OCI-LY7 (cell line): ENCODE data around the gene TRIP13. TPM values are rescaled to one million over a fixed set of nuclear protein-coding genes. Genes with fewer than 3 reads are reported as not detected.

ENCODE experiments used
- BruUV-seq: library from RNA; stranded (reverse); fragments of 400-500 nt; replicated peaks from 2 replicates; lab custom pipeline; 2021; lab: Mats Ljungman, UMichigan
- CTCF ChIA-PET: fragments of 300-600 bp; sonication (Branson Sonifier 250); formaldehyde crosslinking; loops from one replicate; lab custom pipeline; 2022; ENCODE audit warnings: antibody characterized with exemption; ENCODE audit not compliant: unreplicated experiment; lab: Charles Lee
- POLR2A ChIA-PET: fragments of 300-600 bp; sonication (Branson Sonifier 250); formaldehyde crosslinking; loops from one replicate; lab custom pipeline; 2022; ENCODE audit warnings: antibody characterized with exemption; lab: Charles Lee
- DNase-seq: peaks from one replicate; pipeline ENCODE4 v3.0.0-alpha.2; 2015; ENCODE audit warnings: low spot score
- H2AFZ ChIP-seq: fragments of 200-600 bp; sonication (generic), shearing (Covaris generic); 2 replicates; pipeline ENCODE4 v1.6.1; 2014; ENCODE audit warnings: mild to moderate bottlenecking, antibody characterized with exemption, low read length, moderate library complexity
- H3K27ac ChIP-seq: fragments of 200-600 bp; sonication (generic); 2 replicates; pipeline ENCODE4 v1.5.1; 2014; ENCODE audit warnings: mixed run types, low read depth, mild to moderate bottlenecking, moderate library complexity, low read length, inconsistent platforms; ENCODE audit not compliant: poor library complexity, severe bottlenecking
- H3K36me3 ChIP-seq: fragments of 200-600 bp; sonication (generic); 2 replicates; pipeline ENCODE4 v1.6.1; 2014; ENCODE audit warnings: mild to moderate bottlenecking, antibody characterized with exemption, low read length, moderate library complexity, mixed read lengths; ENCODE audit not compliant: insufficient read depth
- H3K4me1 ChIP-seq: fragments of 200-600 bp; sonication (generic); 2 replicates; pipeline ENCODE4 v1.5.1; 2014; ENCODE audit warnings: mild to moderate bottlenecking, low read length; ENCODE audit not compliant: insufficient read depth, poor library complexity, severe bottlenecking
- H3K4me2 ChIP-seq: fragments of 200-600 bp; sonication (generic); 2 replicates; pipeline ENCODE4 v1.6.1; 2014; ENCODE audit warnings: mild to moderate bottlenecking, low read length
- H3K4me3 ChIP-seq: fragments of 200-600 bp; sonication (generic); 2 replicates; pipeline ENCODE4 v1.5.1; 2014; ENCODE audit warnings: mild to moderate bottlenecking, low read depth, low read length; ENCODE audit not compliant: poor library complexity, severe bottlenecking
- H3K79me2 ChIP-seq: fragments of 200-600 bp; sonication (generic); 2 replicates; pipeline ENCODE4 v1.6.1; 2016; ENCODE audit warnings: low read depth, mild to moderate bottlenecking, low read length, moderate library complexity, mixed read lengths; ENCODE audit not compliant: insufficient read depth
- H3K9me2 ChIP-seq: fragments of 200-600 bp; sonication (generic); 2 replicates; pipeline ENCODE4 v1.6.1; 2016; ENCODE audit warnings: mild to moderate bottlenecking, low read length, mixed read lengths; ENCODE audit not compliant: insufficient read depth
- H3K9me3 ChIP-seq: fragments of 200-600 bp; sonication (generic); 2 replicates; pipeline ENCODE4 v1.6.1; 2014; ENCODE audit warnings: mild to moderate bottlenecking, mixed run types, low read length, mixed read lengths
- H4K20me1 ChIP-seq: fragments of 200-600 bp; sonication (generic); 2 replicates; pipeline ENCODE4 v1.6.1; 2014; ENCODE audit warnings: mild to moderate bottlenecking, antibody characterized with exemption, low read length, moderate library complexity, mixed read lengths; ENCODE audit not compliant: insufficient read depth
- EZH2phosphoT487 ChIP-seq: fragments of 200-600 bp; sonication (generic); IDR thresholded peaks from 2 replicates; pipeline ENCODE4 v1.6.1; 2018; ENCODE audit warnings: low read depth, borderline replicate concordance, mild to moderate bottlenecking, mixed run types, antibody characterized with exemption, low read length, moderate library complexity, mixed read lengths
- intact Hi-C: fragments of 100-400 bp; cut with micrococcal nuclease; formaldehyde crosslinking; loops from one replicate; pipeline ENCODE4 v1.10.0; 2022; ENCODE audit not compliant: unreplicated experiment
- total RNA-seq, 2 experiments: library from RNA; depleted of rRNA in 1 of 2; stranded (reverse); fragments of >200 nt in 1 of 2; shearing (Covaris generic) in 1 of 2; gene quantifications; 2 replicates each; pipeline ENCODE4 v1.2.3, GENCODE V29; 2014 to 2022
- TF ChIP-seq, protein P1 (sequence below): fragments of 200-600 bp; sonication (generic); conservative IDR thresholded peaks from 2 replicates; pipeline ENCODE4 v1.5.1; 2014; ENCODE audit warnings: mild to moderate bottlenecking, antibody characterized with exemption, low read length, moderate library complexity, mixed read lengths

The TRIP13 gene
- total RNA-seq, 2 experiments from 2014 or later = 46.6 to 59.4 TPM

DNA sequence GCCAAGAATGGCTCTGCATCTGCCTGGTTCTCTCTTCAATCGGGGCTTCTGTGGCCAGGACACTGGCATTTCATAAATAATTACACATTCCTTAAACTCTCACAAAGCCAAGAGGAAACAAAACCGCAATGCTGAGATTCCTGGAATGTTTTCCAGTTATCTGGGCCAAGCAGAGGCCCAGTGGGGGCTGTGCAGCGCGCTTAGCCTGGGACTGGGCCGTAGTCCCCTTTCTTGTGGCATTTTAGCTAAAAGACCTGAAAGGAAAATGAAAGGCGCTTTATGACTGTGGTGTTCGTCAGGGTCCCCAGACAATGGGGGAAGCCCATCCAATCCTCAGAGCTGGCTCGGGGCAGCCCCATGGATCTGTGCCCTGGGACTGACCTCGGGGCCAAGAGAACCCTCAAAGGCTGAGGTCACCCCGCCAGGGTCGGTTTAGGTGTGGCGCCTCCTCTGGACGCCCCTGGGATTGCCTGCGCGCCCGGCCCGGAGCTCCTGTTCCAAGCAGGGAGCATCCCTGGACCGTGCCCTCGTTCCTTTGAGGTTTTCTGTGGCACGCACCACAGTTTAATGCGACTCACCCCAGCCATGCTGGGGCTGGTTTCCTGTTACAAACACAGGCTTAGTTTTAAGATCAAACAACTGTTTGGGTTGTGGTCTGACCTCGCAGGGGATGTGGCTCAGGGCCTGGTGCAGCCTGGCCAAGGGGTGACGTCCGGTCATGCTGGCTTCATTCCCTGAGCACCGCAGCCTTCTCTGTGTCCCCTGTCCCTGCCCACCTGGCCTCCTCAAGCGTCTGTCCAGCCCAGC, 64.5 kb downstream of the TRIP13 start:
- ChIA-PET POLR2A (no interaction called here), CTCF (no interaction called here)
- H3K4me1 ChIP-seq = no peaks in the 10 kb centered on the region
- intact Hi-C loops = no loop called here
- BruUV-seq = no TSS peak
- no peaks in the 10 kb centered on the region for H3K9me2 ChIP-seq
- H3K4me2 ChIP-seq = no peak overlapping the region
- no peak for DNase-seq
- H3K9me3 ChIP-seq = no peaks in the 10 kb centered on the region
- H4K20me1 ChIP-seq = no peaks in the 10 kb centered on the region
- H2AFZ ChIP-seq = no peak overlapping the region
- H3K36me3 ChIP-seq = no peaks in the 10 kb centered on the region
- TF ChIP-seq EZH2phosphoT487 = no peak
- TF ChIP-seq, protein P1, sequence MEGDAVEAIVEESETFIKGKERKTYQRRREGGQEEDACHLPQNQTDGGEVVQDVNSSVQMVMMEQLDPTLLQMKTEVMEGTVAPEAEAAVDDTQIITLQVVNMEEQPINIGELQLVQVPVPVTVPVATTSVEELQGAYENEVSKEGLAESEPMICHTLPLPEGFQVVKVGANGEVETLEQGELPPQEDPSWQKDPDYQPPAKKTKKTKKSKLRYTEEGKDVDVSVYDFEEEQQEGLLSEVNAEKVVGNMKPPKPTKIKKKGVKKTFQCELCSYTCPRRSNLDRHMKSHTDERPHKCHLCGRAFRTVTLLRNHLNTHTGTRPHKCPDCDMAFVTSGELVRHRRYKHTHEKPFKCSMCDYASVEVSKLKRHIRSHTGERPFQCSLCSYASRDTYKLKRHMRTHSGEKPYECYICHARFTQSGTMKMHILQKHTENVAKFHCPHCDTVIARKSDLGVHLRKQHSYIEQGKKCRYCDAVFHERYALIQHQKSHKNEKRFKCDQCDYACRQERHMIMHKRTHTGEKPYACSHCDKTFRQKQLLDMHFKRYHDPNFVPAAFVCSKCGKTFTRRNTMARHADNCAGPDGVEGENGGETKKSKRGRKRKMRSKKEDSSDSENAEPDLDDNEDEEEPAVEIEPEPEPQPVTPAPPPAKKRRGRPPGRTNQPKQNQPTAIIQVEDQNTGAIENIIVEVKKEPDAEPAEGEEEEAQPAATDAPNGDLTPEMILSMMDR = peak; percentile 37; the same call in 1 of the 2 replicates
- H3K79me2 ChIP-seq = no peaks in the 10 kb centered on the region
- H3K27ac ChIP-seq = no peak overlapping the region
- H3K4me3 ChIP-seq = no peak overlapping the region

DNA sequence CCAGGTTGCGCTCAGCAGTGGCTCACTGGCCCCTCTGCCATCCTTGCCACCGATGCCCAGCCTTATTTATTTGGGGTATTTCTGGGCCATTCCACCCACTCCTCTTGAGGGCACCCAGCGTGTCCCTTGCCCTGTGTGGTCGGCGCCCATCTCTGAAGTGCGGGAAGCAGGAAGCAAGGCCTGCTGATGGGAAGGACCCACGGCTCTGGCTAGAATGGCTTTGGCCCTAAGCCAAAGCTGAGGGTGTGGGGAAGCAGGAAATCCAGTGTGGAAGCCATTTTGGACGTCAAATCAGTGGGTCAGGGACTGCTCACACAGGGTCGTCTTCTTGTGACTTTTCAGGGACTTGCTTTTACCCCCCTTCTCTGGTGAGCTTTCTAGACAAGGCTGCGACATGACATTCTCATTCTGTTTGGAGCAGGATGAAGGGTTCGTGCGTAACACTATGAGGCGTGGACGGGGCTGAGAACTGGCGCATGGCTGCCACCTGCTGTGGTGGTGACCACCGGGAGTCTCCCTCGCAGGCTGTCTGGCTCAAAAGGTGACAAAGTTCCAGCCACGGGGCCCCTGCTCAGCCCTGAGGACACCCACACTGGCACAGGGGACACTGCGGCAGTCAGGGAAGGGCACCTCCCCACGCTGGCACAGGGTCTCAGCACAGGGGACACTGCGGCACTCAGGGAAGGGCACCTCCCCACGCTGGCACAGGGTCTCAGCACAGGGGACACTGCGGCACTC, 65.2 kb downstream of the TRIP13 start:
- BruUV-seq = no TSS peak

More for the DNA sequence above, 65.2 kb downstream of the TRIP13 start:
- no peak for DNase-seq
- POLR2A ChIA-PET = no interaction called here
- H3K4me1 ChIP-seq = no peaks in the 10 kb centered on the region
- no peaks in the 10 kb centered on the region for H3K79me2 ChIP-seq
- no peaks in the 10 kb centered on the region for H3K9me2 ChIP-seq
- H3K27ac ChIP-seq = no peak overlapping the region
- H2AFZ ChIP-seq = no peak overlapping the region
- no peaks in the 10 kb centered on the region for H4K20me1 ChIP-seq
- CTCF ChIA-PET = no interaction called here
- H3K9me3 ChIP-seq = no peaks in the 10 kb centered on the region
- no peak for TF ChIP-seq EZH2phosphoT487
- TF ChIP-seq, protein P1 = no peak
- H3K36me3 ChIP-seq = no peaks in the 10 kb centered on the region
- intact Hi-C loops = no loop called here
- no peak overlapping the region for H3K4me2 ChIP-seq
- no peak overlapping the region for H3K4me3 ChIP-seq
